KMS-11 (cell line): ENCODE results near the gene TRPM4.

Experiments
- H2AFZ ChIP-seq: fragments of 200-600 bp; sonication (generic); 2 replicates; pipeline ENCODE4 v1.6.1; 2016; ENCODE audit warnings: antibody characterized with exemption, mixed run types, low read depth
- H3K27ac ChIP-seq: fragments of 200-600 bp; sonication (generic); 2 replicates; pipeline ENCODE4 v1.6.1; 2016; ENCODE audit warnings: mild to moderate bottlenecking, mixed run types
- H3K27me3 ChIP-seq: fragments of 200-600 bp; sonication (generic); 2 replicates; pipeline ENCODE4 v1.6.1; 2017; ENCODE audit warnings: mild to moderate bottlenecking, low read depth, mixed run types, moderate library complexity; ENCODE audit not compliant: insufficient read depth
- H3K36me3 ChIP-seq: fragments of 200-600 bp; sonication (generic); 2 replicates; pipeline ENCODE4 v1.6.1; 2017; ENCODE audit warnings: mild to moderate bottlenecking, mixed run types; ENCODE audit not compliant: insufficient read depth
- H3K4me1 ChIP-seq: fragments of 200-600 bp; sonication (generic); 2 replicates; pipeline ENCODE4 v1.6.1; 2016; ENCODE audit warnings: mild to moderate bottlenecking, low read depth, mixed run types; ENCODE audit not compliant: poor library complexity, severe bottlenecking
- H3K4me2 ChIP-seq: fragments of 200-600 bp; sonication (generic); 2 replicates; pipeline ENCODE4 v1.7.0; 2016; ENCODE audit warnings: mild to moderate bottlenecking, mixed run types
- H3K4me3 ChIP-seq: fragments of 200-600 bp; sonication (generic); IDR thresholded peaks from 2 replicates; pipeline ENCODE4 v1.6.1; 2017; ENCODE audit warnings: low read depth, low read length, mixed read lengths; ENCODE audit not compliant: insufficient read depth
- H3K79me2 ChIP-seq: fragments of 200-600 bp; sonication (generic); 2 replicates; pipeline ENCODE4 v1.6.1; 2016; ENCODE audit warnings: low read depth, mixed run types; ENCODE audit not compliant: insufficient read depth
- H3K9ac ChIP-seq: fragments of 200-600 bp; sonication (generic); 2 replicates; pipeline ENCODE4 v1.6.1; 2016; ENCODE audit warnings: mild to moderate bottlenecking, mixed run types
- H4K20me1 ChIP-seq: fragments of 200-600 bp; sonication (generic); 2 replicates; pipeline ENCODE4 v1.6.1; 2016; ENCODE audit warnings: mild to moderate bottlenecking, mixed run types; ENCODE audit not compliant: insufficient read depth
- CTCF ChIP-seq: fragments of 200-600 bp; sonication (generic); conservative IDR thresholded peaks from 2 replicates; pipeline ENCODE4 v1.6.1; 2017; ENCODE audit warnings: low read depth, mild to moderate bottlenecking, antibody characterized with exemption, low read length, moderate library complexity, mixed read lengths

The TRPM4 gene

GRCh38 chr19:49161987-49162386, 4.4 kb downstream of the TRPM4 start:
- peaks cover 91% of the 10 kb centered on the region for H3K27me3 ChIP-seq
- H3K4me3 ChIP-seq: no peak overlapping the region
- H3K9ac ChIP-seq: no peak overlapping the region
- H4K20me1 ChIP-seq: no peaks in the 10 kb centered on the region
- peaks cover 12% of the 10 kb centered on the region for H3K4me1 ChIP-seq
- TF ChIP-seq CTCF: no peak
- H3K36me3 ChIP-seq: no peaks in the 10 kb centered on the region
- H3K4me2 ChIP-seq: no peak overlapping the region
- H2AFZ ChIP-seq: no peak overlapping the region
- H3K27ac ChIP-seq: no peak overlapping the region
- H3K79me2 ChIP-seq: no peaks in the 10 kb centered on the region

- Histone ChIP-seq H3K27me3 (peaks cover 88% of the 10 kb centered on the region), H3K27ac (no peak overlapping the region), H2AFZ (no peak overlapping the region), H4K20me1 (no peaks in the 10 kb centered on the region), H3K4me1 (peaks cover 16% of the 10 kb centered on the region), H3K79me2 (no peaks in the 10 kb centered on the region), H3K36me3 (no peaks in the 10 kb centered on the region), H3K4me3 (no peak overlapping the region), H3K4me2 (no peak overlapping the region), H3K9ac (no peak overlapping the region)
- TF ChIP-seq CTCF: no peak
Measured at GRCh38 chr19:49165111-49165750, 7.6 kb downstream of the TRPM4 start.

- no peak for TF ChIP-seq CTCF
Measured at GRCh38 chr19:49165865-49166301, 8.3 kb downstream of the TRPM4 start.

GRCh38 chr19:49167857-49168409, 10.3 kb downstream of the TRPM4 start:
- TF ChIP-seq CTCF: no peak
- no peak overlapping the region for H3K4me3 ChIP-seq
- no peak overlapping the region for H3K27ac ChIP-seq
- peaks cover 19% of the 10 kb centered on the region for H3K4me1 ChIP-seq
- H3K27me3 ChIP-seq: peaks cover 89% of the 10 kb centered on the region
- H3K36me3 ChIP-seq: no peaks in the 10 kb centered on the region
- H3K9ac ChIP-seq: no peak overlapping the region
- no peaks in the 10 kb centered on the region for H3K79me2 ChIP-seq
- H3K4me2 ChIP-seq: no peak overlapping the region
- H2AFZ ChIP-seq: no peak overlapping the region
- no peaks in the 10 kb centered on the region for H4K20me1 ChIP-seq

More at GRCh38 chr19:49165865-49166301, 8.3 kb downstream of the TRPM4 start:
- no peaks in the 10 kb centered on the region for H3K79me2 ChIP-seq
- H2AFZ ChIP-seq: no peak overlapping the region
- H3K27ac ChIP-seq: no peak overlapping the region
- peaks cover 19% of the 10 kb centered on the region for H3K4me1 ChIP-seq
- H3K27me3 ChIP-seq: peaks cover 88% of the 10 kb centered on the region
- H4K20me1 ChIP-seq: no peaks in the 10 kb centered on the region
- no peak overlapping the region for H3K4me2 ChIP-seq
- no peaks in the 10 kb centered on the region for H3K36me3 ChIP-seq
- H3K4me3 ChIP-seq: no peak overlapping the region
- no peak overlapping the region for H3K9ac ChIP-seq
